Subcutaneous abdominal adipose tissue (tissue), 5 donors: ENCODE measurements around the gene ANKLE2.
A peak's percentile ranks its signal among the peaks of the same experiment; 100 is the strongest.
"Not testable (repeated sequence)": the region's sequence is repeated elsewhere in the genome, so short reads cannot be mapped to it uniquely, and the experiment has no call there.

ENCODE experiments used
- H3K27ac ChIP-seq: one replicate; pipeline ENCODE4 v1.7.0; 2013; ENCODE audit warnings: low read depth, mild to moderate bottlenecking, inconsistent platforms, low read length, moderate library complexity
- H3K27me3 ChIP-seq, 5 donors: one replicate each; pipeline ENCODE4 v1.7.0; 2013; ENCODE audit warnings: low read length in 5 of 5, inconsistent platforms in 1 of 5; ENCODE audit not compliant: control insufficient read depth in 5 of 5, insufficient read depth in 4 of 5
- H3K36me3 ChIP-seq, 5 donors: one replicate each; pipeline ENCODE4 v1.7.0; 2013; ENCODE audit warnings: low read length in 5 of 5; ENCODE audit not compliant: control insufficient read depth in 5 of 5, insufficient read depth in 5 of 5
- H3K4me1 ChIP-seq, 5 donors: one replicate each; pipeline ENCODE4 v1.7.0; 2013; ENCODE audit warnings: low read length in 5 of 5, mild to moderate bottlenecking in 3 of 5, moderate library complexity in 1 of 5; ENCODE audit not compliant: control insufficient read depth in 5 of 5, insufficient read depth in 5 of 5
- H3K4me3 ChIP-seq, 5 donors: one replicate each; pipeline ENCODE4 v1.7.0; 2013; ENCODE audit warnings: low read length in 5 of 5, low read depth in 1 of 5
- H3K9ac ChIP-seq, 5 donors: one replicate each; pipeline ENCODE4 v1.7.0; 2013; ENCODE audit warnings: low read length in 5 of 5, mild to moderate bottlenecking in 4 of 5, moderate library complexity in 3 of 5
- H3K9me3 ChIP-seq, 5 donors: one replicate each; pipeline ENCODE4 v1.7.0; 2013; ENCODE audit warnings: low read length in 5 of 5; ENCODE audit not compliant: control insufficient read depth in 5 of 5
- donor health status: healthy.
- donor health status: healthy.
- donor health status: healthy.
- donor health status: healthy.
- donor health status: healthy.

The ANKLE2 gene

GRCh38 chr12:132700212-132700822, 61.3 kb downstream of the ANKLE2 start:
- Histone ChIP-seq H3K4me1 (peaks cover 0 to 2% (median 0%) of the 10 kb centered on the region in 5 donors), H3K4me3 (no peak overlapping the region), H3K9me3 (no peaks in the 10 kb centered on the region), H3K9ac (no peak overlapping the region), H3K27me3 (no peaks in the 10 kb centered on the region), H3K27ac (no peak overlapping the region), H3K36me3 (peaks cover 0 to 26% (median 20%) of the 10 kb centered on the region in 5 donors)

- H3K27ac ChIP-seq = no peak overlapping the region
- H3K4me3 ChIP-seq = no peak overlapping the region
- H3K4me1 ChIP-seq = peaks cover 0 to 2% (median 0%) of the 10 kb centered on the region in 5 donors
- no peaks in the 10 kb centered on the region for H3K9me3 ChIP-seq
- H3K36me3 ChIP-seq = peaks cover 0 to 13% (median 12%) of the 10 kb centered on the region in 5 donors
- H3K9ac ChIP-seq = no peak overlapping the region
- H3K27me3 ChIP-seq = no peaks in the 10 kb centered on the region
Measured at GRCh38 chr12:132698341-132698740, 63.3 kb downstream of the ANKLE2 start.

GRCh38 chr12:132695431-132695830, 66.2 kb downstream of the ANKLE2 start:
- H3K9me3 ChIP-seq = no peaks in the 10 kb centered on the region
- H3K27ac ChIP-seq = no peak overlapping the region
- no peaks in the 10 kb centered on the region for H3K27me3 ChIP-seq
- H3K36me3 ChIP-seq = peaks cover 0 to 13% (median 12%) of the 10 kb centered on the region in 5 donors
- H3K4me1 ChIP-seq = peaks cover 0 to 2% (median 0%) of the 10 kb centered on the region in 5 donors
- no peak overlapping the region for H3K9ac ChIP-seq
- H3K4me3 ChIP-seq = no peak overlapping the region

- H3K36me3 ChIP-seq = peaks cover 0 to 13% (median 12%) of the 10 kb centered on the region in 5 donors
- H3K27ac ChIP-seq, H3K4me1 ChIP-seq, H3K4me3 ChIP-seq, H3K9me3 ChIP-seq, H3K9ac ChIP-seq, H3K27me3 ChIP-seq: not testable (repeated sequence)
Measured at GRCh38 chr12:132694888-132695287, 66.7 kb downstream of the ANKLE2 start.

- not testable (repeated sequence) for H3K9me3 ChIP-seq
- H3K36me3 ChIP-seq = peaks cover 0 to 13% (median 9%) of the 10 kb centered on the region in 5 donors
Measured at GRCh38 chr12:132692030-132692429, 69.6 kb downstream of the ANKLE2 start.

GRCh38 chr12:132690112-132690511, 71.5 kb downstream of the ANKLE2 start:
- Histone ChIP-seq H3K4me1 (peaks cover 0 to 17% (median 13%) of the 10 kb centered on the region in 5 donors), H3K27me3 (no peaks in the 10 kb centered on the region), H3K36me3 (peaks cover 0 to 2% (median 0%) of the 10 kb centered on the region in 5 donors), H3K9me3 (no peaks in the 10 kb centered on the region), H3K4me3 (no peak overlapping the region), H3K9ac (no peak overlapping the region), H3K27ac (no peak overlapping the region)

More at GRCh38 chr12:132692030-132692429, 69.6 kb downstream of the ANKLE2 start:
- not testable (repeated sequence) for H3K27me3 ChIP-seq, H3K9ac ChIP-seq, H3K4me3 ChIP-seq, H3K4me1 ChIP-seq, H3K27ac ChIP-seq

GRCh38 chr12:132689227-132689626, 72.4 kb downstream of the ANKLE2 start:
- Histone ChIP-seq H3K27me3 (no peaks in the 10 kb centered on the region), H3K4me1 (peaks cover 0 to 17% (median 13%) of the 10 kb centered on the region in 5 donors), H3K27ac (no peak overlapping the region), H3K9ac (no peak overlapping the region), H3K36me3 (peaks cover 0 to 2% (median 0%) of the 10 kb centered on the region in 5 donors), H3K9me3 (no peaks in the 10 kb centered on the region), H3K4me3 (peak overlapping the region in 2 of 5 donors; percentile 17 to 28)

GRCh38 chr12:132687211-132688164, 74.1 kb downstream of the ANKLE2 start, which contains the start of the genes POLE and PXMP2:
POLE (minus strand) TSS chr12:132687342; CDS start chr12:132687315, 27 bp downstream.
PXMP2 (plus strand) TSS chr12:132687587; CDS start chr12:132687671, 84 bp downstream.
- Histone ChIP-seq H3K9ac (peak within 1 kb of the TSS in 3 of 5 donors; percentile 32 to 66 (median 62)), H3K27ac (no peak within 1 kb of the TSS), H3K4me1 (peaks cover 0 to 17% (median 13%) of the 10 kb centered on the region in 5 donors), H3K9me3 (no peaks in the 10 kb centered on the region), H3K27me3 (no peaks in the 10 kb centered on the region), H3K4me3 (peak within 1 kb of the TSS in 4 of 5 donors; percentile 59 to 74 (median 66)), H3K36me3 (peaks cover 0 to 2% (median 0%) of the 10 kb centered on the region in 5 donors)

GRCh38 chr12:132686825-132687210, 74.8 kb downstream of the ANKLE2 start:
- Histone ChIP-seq H3K4me1 (peaks cover 0 to 17% (median 13%) of the 10 kb centered on the region in 5 donors), H3K27ac (no peak overlapping the region), H3K36me3 (peaks cover 0 to 2% (median 0%) of the 10 kb centered on the region in 5 donors), H3K4me3 (peak overlapping the region in 4 of 5 donors; percentile 59 to 74 (median 66)), H3K9ac (peak overlapping the region in 2 of 5 donors; percentile 32 to 58), H3K27me3 (no peaks in the 10 kb centered on the region), H3K9me3 (no peaks in the 10 kb centered on the region)
